Neural cell (in vitro differentiated cells): ENCODE data around the gene TRIAP1. TPM values are rescaled to one million over a fixed set of nuclear protein-coding genes. Genes with fewer than 3 reads are reported as not detected.

Experiments
- H2AFZ ChIP-seq: fragments of 200-600, 300-800 bp; sonication (generic), shearing (Covaris generic); 2 replicates; pipeline ENCODE4 v1.6.0; 2014; ENCODE audit warnings: low read depth, mild to moderate bottlenecking, antibody characterized with exemption, low read length, moderate library complexity
- H3F3A ChIP-seq: fragments of 200-600 bp; shearing (Covaris generic); 2 replicates; pipeline ENCODE4 v1.6.1; 2016; ENCODE audit warnings: mild to moderate bottlenecking, moderate library complexity, mixed read lengths, antibody characterized with exemption, low read length; ENCODE audit not compliant: insufficient read depth, poor library complexity, severe bottlenecking
- H3K27ac ChIP-seq: fragments of 200-600, 300-800 bp; sonication (generic), shearing (Covaris generic); 2 replicates; pipeline ENCODE4 v1.5.1; 2014; ENCODE audit warnings: mild to moderate bottlenecking, low read length, moderate library complexity
- H3K27me3 ChIP-seq: fragments of 300-800, 200-600 bp; sonication (generic), shearing (Covaris generic); 2 replicates; pipeline ENCODE4 v1.6.0; 2014; ENCODE audit warnings: mild to moderate bottlenecking, low read depth, low read length, moderate library complexity; ENCODE audit not compliant: insufficient read depth
- H3K36me3 ChIP-seq: fragments of 300-800, 200-600 bp; sonication (generic), shearing (Covaris generic); 2 replicates; pipeline ENCODE4 v1.5.1; 2014; ENCODE audit warnings: mild to moderate bottlenecking, antibody characterized with exemption, low read length, moderate library complexity; ENCODE audit not compliant: insufficient read depth
- H3K4me2 ChIP-seq: fragments of 300-800, 200-600 bp; sonication (generic), shearing (Covaris generic); 2 replicates; pipeline ENCODE4 v1.6.0; 2014; ENCODE audit warnings: mild to moderate bottlenecking, low read length
- H3K4me3 ChIP-seq: fragments of 300-800, 200-600 bp; sonication (generic), shearing (Covaris generic); 2 replicates; pipeline ENCODE4 v1.5.1; 2014; ENCODE audit warnings: mild to moderate bottlenecking, low read length, moderate library complexity
- H3K79me2 ChIP-seq: fragments of 200-600 bp; shearing (Covaris generic); replicated peaks from 2 replicates; pipeline ENCODE4 v1.6.0; 2014; ENCODE audit warnings: mild to moderate bottlenecking, low read length, moderate library complexity; ENCODE audit not compliant: insufficient read depth
- H3K9ac ChIP-seq: fragments of 300-800, 200-600 bp; sonication (generic), shearing (Covaris generic); 2 replicates; pipeline ENCODE4 v1.6.1; 2016; ENCODE audit warnings: mild to moderate bottlenecking, low read length, mixed read lengths
- H3K9me2 ChIP-seq: fragments of 200-600 bp; shearing (Covaris generic); 2 replicates; pipeline ENCODE4 v1.6.1; 2016; ENCODE audit warnings: mild to moderate bottlenecking, low read length, mixed read lengths; ENCODE audit not compliant: insufficient read depth
- H3K9me3 ChIP-seq: fragments of 200-600, 300-800 bp; sonication (generic), shearing (Covaris generic); 2 replicates; pipeline ENCODE4 v1.6.1; 2016; ENCODE audit warnings: mild to moderate bottlenecking, mixed run types, low read length, moderate library complexity, mixed read lengths
- H4K20me1 ChIP-seq: fragments of 200-600 bp; shearing (Covaris generic); 2 replicates; pipeline ENCODE4 v1.6.1; 2016; ENCODE audit warnings: mild to moderate bottlenecking, mixed run types; ENCODE audit not compliant: insufficient read depth
- EP300 ChIP-seq: fragments of 450-650 bp; conservative IDR thresholded peaks from 2 replicates; pipeline ENCODE4 v1.6.1; 2014; ENCODE audit warnings: antibody characterized with exemption, mild to moderate bottlenecking, moderate library complexity; ENCODE audit not compliant: poor library complexity, severe bottlenecking
- EZH2 ChIP-seq: fragments of 200-600, 300-800 bp; shearing (Covaris generic), sonication (generic); IDR thresholded peaks from 2 replicates; pipeline ENCODE4 v1.6.1; 2014; ENCODE audit warnings: antibody characterized with exemption, low read length, borderline replicate concordance, mild to moderate bottlenecking; ENCODE audit not compliant: insufficient read depth, poor library complexity, severe bottlenecking
- MXI1 ChIP-seq: fragments of 450-650 bp; conservative IDR thresholded peaks from 2 replicates; pipeline ENCODE4 v1.6.1; 2014; ENCODE audit warnings: antibody characterized with exemption, mild to moderate bottlenecking; ENCODE audit not compliant: poor library complexity, severe bottlenecking
- POLR2AphosphoS5 ChIP-seq: IDR thresholded peaks from 2 replicates; pipeline ENCODE4 v1.6.1; 2012
- RAD21 ChIP-seq: fragments of 450-650 bp; conservative IDR thresholded peaks from 2 replicates; pipeline ENCODE4 v1.6.1; 2014; ENCODE audit warnings: antibody characterized with exemption, mild to moderate bottlenecking, moderate library complexity
- REST ChIP-seq: IDR thresholded peaks from 2 replicates; pipeline ENCODE4 v1.6.1; 2012; ENCODE audit warnings: borderline replicate concordance
- SMC3 ChIP-seq: fragments of 450-650 bp; conservative IDR thresholded peaks from 2 replicates; pipeline ENCODE4 v1.6.1; 2014; ENCODE audit warnings: antibody characterized with exemption, mild to moderate bottlenecking, moderate library complexity; ENCODE audit not compliant: poor library complexity
- TAF1 ChIP-seq: IDR thresholded peaks from 2 replicates; pipeline ENCODE4 v1.6.1; 2012; ENCODE audit warnings: low read depth
- polyA plus RNA-seq: library from polyadenylated mRNA; depleted of rRNA; stranded (reverse); fragments of >200 nt; gene quantifications from 2 replicates; pipeline ENCODE4 v1.2.3, GENCODE V29; 2014
- TF ChIP-seq, protein P1 (sequence below): fragments of 450-650 bp; IDR thresholded peaks from 2 replicates; pipeline ENCODE4 v1.5.1; 2014; ENCODE audit warnings: antibody characterized with exemption, mild to moderate bottlenecking, moderate library complexity; ENCODE audit not compliant: poor library complexity, severe bottlenecking

The TRIAP1 gene
- polyA plus RNA-seq, 1 donor from 2014 or later = 40.7 TPM

DNA sequence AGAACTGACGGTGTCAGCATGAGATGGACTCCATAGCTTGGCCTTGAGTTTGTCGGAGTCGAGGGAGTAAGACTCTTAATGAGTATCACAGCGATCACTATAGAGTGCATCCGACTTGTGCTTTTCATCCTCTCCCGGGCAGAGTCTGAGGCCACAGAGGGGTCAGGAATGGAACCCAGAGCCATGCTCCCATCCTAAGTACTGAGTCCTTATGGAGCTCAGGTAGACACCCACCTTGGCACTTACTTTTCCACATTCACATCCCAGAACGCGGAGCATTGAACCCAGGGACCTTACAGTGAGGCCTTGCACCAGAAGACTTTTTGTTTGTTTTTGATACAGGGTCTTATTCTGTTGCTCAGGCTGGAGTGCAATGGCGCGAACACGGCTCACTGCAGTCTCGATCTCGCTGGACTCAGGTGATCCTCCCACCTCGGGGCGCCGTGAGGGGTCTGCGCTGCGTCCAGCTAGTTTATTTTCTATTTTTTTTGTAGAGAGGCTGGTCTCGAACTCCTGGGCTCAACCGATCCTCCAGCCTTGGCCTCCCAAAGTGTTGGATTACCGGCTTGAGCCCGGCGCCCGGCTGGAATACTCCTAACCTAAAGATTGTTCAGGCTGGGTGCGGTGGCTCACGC is 24.1 kb upstream of the TRIAP1 start:
- H3K9me2 ChIP-seq = no peaks in the 10 kb centered on the region
- peaks cover 8% of the 10 kb centered on the region for H4K20me1 ChIP-seq
- H2AFZ ChIP-seq = peak overlapping the region; percentile 78
- peak overlapping the region; percentile 95 for H3K9ac ChIP-seq
- peaks cover 48% of the 10 kb centered on the region for H3K79me2 ChIP-seq
- peaks cover 4% of the 10 kb centered on the region for H3K36me3 ChIP-seq
- H3K27ac ChIP-seq = peak overlapping the region; percentile 95
- H3K4me2 ChIP-seq = peak overlapping the region; percentile 91
- H3K27me3 ChIP-seq = no peaks in the 10 kb centered on the region
- no peak for TF ChIP-seq MXI1
- TF ChIP-seq REST = no peak
- no peak for TF ChIP-seq RAD21
- TF ChIP-seq, protein P1, sequence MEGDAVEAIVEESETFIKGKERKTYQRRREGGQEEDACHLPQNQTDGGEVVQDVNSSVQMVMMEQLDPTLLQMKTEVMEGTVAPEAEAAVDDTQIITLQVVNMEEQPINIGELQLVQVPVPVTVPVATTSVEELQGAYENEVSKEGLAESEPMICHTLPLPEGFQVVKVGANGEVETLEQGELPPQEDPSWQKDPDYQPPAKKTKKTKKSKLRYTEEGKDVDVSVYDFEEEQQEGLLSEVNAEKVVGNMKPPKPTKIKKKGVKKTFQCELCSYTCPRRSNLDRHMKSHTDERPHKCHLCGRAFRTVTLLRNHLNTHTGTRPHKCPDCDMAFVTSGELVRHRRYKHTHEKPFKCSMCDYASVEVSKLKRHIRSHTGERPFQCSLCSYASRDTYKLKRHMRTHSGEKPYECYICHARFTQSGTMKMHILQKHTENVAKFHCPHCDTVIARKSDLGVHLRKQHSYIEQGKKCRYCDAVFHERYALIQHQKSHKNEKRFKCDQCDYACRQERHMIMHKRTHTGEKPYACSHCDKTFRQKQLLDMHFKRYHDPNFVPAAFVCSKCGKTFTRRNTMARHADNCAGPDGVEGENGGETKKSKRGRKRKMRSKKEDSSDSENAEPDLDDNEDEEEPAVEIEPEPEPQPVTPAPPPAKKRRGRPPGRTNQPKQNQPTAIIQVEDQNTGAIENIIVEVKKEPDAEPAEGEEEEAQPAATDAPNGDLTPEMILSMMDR = no peak
- no peak for TF ChIP-seq SMC3
- TF ChIP-seq EZH2 = no peak
- no peak for TF ChIP-seq EP300
- no peak for TF ChIP-seq TAF1
- no peak for TF ChIP-seq POLR2AphosphoS5
- H3F3A ChIP-seq = peaks cover 7% of the 10 kb centered on the region
- H3K9me3 ChIP-seq = no peaks in the 10 kb centered on the region
- H3K4me3 ChIP-seq = peak overlapping the region; percentile 97

DNA sequence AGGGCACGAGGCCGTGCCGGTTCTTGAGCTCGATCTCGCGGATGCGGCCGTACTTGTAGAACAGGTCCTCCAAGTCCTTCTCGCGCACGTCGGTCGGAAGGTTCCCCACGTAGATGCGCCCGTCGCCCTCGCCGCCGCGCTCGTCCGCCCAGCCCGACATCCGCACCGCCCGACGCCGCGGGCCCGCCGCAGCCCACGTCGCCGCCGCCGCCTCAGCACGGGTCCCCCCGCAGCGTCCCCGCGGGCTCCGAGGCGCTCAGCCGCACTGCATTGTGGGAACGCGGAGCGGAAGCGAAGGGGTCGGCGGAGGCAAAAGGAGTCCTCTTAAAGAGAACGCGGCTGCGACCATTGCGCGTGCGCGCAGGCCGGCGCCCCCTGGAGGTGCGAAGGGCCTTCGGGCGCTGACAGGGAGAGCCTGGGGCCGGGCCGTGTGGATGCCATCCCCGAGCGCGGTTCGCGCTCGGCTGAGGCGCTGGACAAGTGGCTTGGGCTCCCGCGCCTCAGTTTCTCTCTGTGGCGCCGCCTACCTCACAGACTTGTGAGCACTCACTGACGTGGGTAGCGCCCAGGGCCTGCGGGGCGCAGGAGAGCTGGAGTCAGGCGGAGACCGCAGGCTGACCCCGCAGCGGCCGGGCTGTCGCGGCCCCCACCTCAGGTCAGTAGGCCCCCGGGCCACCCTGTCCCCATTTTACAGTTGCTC is 23.4 kb upstream of the TRIAP1 start, which contains the start of gene SRSF9:
Gene SRSF9 (minus strand): TSS at position 299 of the 700 bp plus-strand sequence. CDS start 139 bp downstream, at position 160.
- peak within 1 kb of the TSS; percentile 95 for H3K9ac ChIP-seq
- H3K4me3 ChIP-seq = peak within 1 kb of the TSS; percentile 97
- H3K9me3 ChIP-seq = no peaks in the 10 kb centered on the region
- peak within 1 kb of the TSS; percentile 95 for H3K27ac ChIP-seq
- H2AFZ ChIP-seq = peak within 1 kb of the TSS; percentile 78
- peaks cover 10% of the 10 kb centered on the region for H3K36me3 ChIP-seq
- H3F3A ChIP-seq = peaks cover 7% of the 10 kb centered on the region
- peak; percentile 94 for TF ChIP-seq MXI1
- peak; percentile 77 for TF ChIP-seq EP300
- TF ChIP-seq POLR2AphosphoS5 = peak; percentile 94
- peak; percentile 87 for TF ChIP-seq TAF1
- TF ChIP-seq EZH2 = no peak
- TF ChIP-seq, protein P1 = peak; percentile 99
- TF ChIP-seq SMC3 = peak; percentile 76
- peak; percentile 65 for TF ChIP-seq RAD21
- peak; percentile 74 for TF ChIP-seq REST
- no peaks in the 10 kb centered on the region for H3K27me3 ChIP-seq
- peaks cover 50% of the 10 kb centered on the region for H3K79me2 ChIP-seq
- H3K9me2 ChIP-seq = no peaks in the 10 kb centered on the region
- peaks cover 8% of the 10 kb centered on the region for H4K20me1 ChIP-seq
- peak within 1 kb of the TSS; percentile 91 for H3K4me2 ChIP-seq
